Measurements from ENCODE around the gene KLHL42. TPM values are rescaled to one million over a fixed set of nuclear protein-coding genes. Genes with fewer than 3 reads are reported as not detected.

The KLHL42 gene
- total and polyA plus RNA-seq, 2 experiments from 2014 or later = 7.6 to 33.2 TPM

DNA sequence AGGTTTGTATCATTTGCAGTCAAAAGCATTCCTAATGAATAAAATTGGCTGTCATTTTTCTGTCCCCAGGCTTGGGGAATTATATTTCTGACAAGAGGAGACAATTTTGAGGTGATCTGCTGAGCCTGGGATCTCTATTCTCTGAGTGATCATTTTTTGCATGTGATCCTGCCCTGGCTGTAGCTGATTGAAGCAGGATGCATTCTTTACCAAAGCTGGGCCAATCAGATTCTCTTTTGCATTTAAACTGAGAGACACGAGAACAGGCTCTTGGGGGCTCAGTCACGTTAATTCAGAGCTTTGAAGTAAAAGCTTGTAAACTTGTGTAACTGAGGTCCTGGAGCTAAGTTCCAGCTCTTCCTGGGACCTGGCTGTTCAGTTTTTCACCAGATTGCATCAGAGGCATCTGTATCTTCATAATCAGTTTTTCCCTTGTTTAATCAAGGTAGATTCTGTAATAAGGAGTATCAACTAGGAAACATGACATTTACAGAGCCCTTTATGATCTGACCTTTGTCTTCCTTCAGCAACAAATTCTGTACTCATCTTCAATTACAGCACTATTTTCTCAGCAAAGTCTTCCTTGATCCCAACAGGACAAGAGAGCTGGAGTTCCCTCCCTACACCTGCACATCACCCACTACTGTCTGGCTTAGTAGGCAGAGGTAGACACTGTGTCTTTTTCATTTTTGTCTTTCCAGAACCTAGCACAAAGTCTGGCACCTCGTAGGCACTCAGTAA, 35.0 kb downstream of the KLHL42 start:
- Mint-ChIP-seq H3K4me1 (no peaks in the 10 kb centered on the region; the same call in 2 of the 3 replicates), H3K27ac (no peak overlapping the region)

More for the DNA sequence above, 35.0 kb downstream of the KLHL42 start:
- H3K9me3 Mint-ChIP-seq = peaks cover 9% of the 10 kb centered on the region
- Histone ChIP-seq H3K4me2 (no peak overlapping the region), H3K4me3 (no peak overlapping the region), H3K4me1 (ENCODE audit: insufficient read depth) (no peaks in the 10 kb centered on the region), H3K27ac (ENCODE audit: low read depth) (no peak overlapping the region), H3K79me2 (replicated peaks; ENCODE audit: insufficient read depth) (no peaks in the 10 kb centered on the region), H3K27me3 (ENCODE audit: insufficient read depth) (no peaks in the 10 kb centered on the region), H3F3A (replicated peaks; ENCODE audit: low read depth) (no peaks in the 10 kb centered on the region), H3K9me2 (ENCODE audit: insufficient read depth) (no peaks in the 10 kb centered on the region), H2AFZ (peak overlapping the region; percentile 2; the same call in 1 of the 2 replicates), H4K20me1 (replicated peaks; ENCODE audit: insufficient read depth) (no peaks in the 10 kb centered on the region), H3K36me3 (ENCODE audit: insufficient read depth) (no peaks in the 10 kb centered on the region)
- no peak for TF ChIP-seq ZNF331 (CRISPR knock-in tag; IDR thresholded peaks at IDR 0.05; ENCODE audit: low read depth)
- no peak for TF ChIP-seq POLR2AphosphoS5 (IDR thresholded peaks at IDR 0.05; ENCODE audit: low read depth)
- no peak for TF ChIP-seq JUNB (IDR thresholded peaks at IDR 0.05; ENCODE audit: unreplicated experiment)
- TF ChIP-seq, protein P1, sequence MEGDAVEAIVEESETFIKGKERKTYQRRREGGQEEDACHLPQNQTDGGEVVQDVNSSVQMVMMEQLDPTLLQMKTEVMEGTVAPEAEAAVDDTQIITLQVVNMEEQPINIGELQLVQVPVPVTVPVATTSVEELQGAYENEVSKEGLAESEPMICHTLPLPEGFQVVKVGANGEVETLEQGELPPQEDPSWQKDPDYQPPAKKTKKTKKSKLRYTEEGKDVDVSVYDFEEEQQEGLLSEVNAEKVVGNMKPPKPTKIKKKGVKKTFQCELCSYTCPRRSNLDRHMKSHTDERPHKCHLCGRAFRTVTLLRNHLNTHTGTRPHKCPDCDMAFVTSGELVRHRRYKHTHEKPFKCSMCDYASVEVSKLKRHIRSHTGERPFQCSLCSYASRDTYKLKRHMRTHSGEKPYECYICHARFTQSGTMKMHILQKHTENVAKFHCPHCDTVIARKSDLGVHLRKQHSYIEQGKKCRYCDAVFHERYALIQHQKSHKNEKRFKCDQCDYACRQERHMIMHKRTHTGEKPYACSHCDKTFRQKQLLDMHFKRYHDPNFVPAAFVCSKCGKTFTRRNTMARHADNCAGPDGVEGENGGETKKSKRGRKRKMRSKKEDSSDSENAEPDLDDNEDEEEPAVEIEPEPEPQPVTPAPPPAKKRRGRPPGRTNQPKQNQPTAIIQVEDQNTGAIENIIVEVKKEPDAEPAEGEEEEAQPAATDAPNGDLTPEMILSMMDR (conservative IDR thresholded peaks at IDR 0.05; ENCODE audit: low read depth in 2 of 2) = no peak
- TF ChIP-seq EZH2phosphoT487 (IDR thresholded peaks at IDR 0.05; ENCODE audit: unreplicated experiment) = no peak
- TF ChIP-seq ZNF114 (CRISPR knock-in tag; IDR thresholded peaks at IDR 0.05) = no peak
- TF ChIP-seq EZH2 (IDR thresholded peaks at IDR 0.05; ENCODE audit: low read depth, unreplicated experiment) = no peak
- TF ChIP-seq STAT1 (IDR thresholded peaks at IDR 0.05; ENCODE audit: unreplicated experiment) = no peak
- TF ChIP-seq, protein P2, sequence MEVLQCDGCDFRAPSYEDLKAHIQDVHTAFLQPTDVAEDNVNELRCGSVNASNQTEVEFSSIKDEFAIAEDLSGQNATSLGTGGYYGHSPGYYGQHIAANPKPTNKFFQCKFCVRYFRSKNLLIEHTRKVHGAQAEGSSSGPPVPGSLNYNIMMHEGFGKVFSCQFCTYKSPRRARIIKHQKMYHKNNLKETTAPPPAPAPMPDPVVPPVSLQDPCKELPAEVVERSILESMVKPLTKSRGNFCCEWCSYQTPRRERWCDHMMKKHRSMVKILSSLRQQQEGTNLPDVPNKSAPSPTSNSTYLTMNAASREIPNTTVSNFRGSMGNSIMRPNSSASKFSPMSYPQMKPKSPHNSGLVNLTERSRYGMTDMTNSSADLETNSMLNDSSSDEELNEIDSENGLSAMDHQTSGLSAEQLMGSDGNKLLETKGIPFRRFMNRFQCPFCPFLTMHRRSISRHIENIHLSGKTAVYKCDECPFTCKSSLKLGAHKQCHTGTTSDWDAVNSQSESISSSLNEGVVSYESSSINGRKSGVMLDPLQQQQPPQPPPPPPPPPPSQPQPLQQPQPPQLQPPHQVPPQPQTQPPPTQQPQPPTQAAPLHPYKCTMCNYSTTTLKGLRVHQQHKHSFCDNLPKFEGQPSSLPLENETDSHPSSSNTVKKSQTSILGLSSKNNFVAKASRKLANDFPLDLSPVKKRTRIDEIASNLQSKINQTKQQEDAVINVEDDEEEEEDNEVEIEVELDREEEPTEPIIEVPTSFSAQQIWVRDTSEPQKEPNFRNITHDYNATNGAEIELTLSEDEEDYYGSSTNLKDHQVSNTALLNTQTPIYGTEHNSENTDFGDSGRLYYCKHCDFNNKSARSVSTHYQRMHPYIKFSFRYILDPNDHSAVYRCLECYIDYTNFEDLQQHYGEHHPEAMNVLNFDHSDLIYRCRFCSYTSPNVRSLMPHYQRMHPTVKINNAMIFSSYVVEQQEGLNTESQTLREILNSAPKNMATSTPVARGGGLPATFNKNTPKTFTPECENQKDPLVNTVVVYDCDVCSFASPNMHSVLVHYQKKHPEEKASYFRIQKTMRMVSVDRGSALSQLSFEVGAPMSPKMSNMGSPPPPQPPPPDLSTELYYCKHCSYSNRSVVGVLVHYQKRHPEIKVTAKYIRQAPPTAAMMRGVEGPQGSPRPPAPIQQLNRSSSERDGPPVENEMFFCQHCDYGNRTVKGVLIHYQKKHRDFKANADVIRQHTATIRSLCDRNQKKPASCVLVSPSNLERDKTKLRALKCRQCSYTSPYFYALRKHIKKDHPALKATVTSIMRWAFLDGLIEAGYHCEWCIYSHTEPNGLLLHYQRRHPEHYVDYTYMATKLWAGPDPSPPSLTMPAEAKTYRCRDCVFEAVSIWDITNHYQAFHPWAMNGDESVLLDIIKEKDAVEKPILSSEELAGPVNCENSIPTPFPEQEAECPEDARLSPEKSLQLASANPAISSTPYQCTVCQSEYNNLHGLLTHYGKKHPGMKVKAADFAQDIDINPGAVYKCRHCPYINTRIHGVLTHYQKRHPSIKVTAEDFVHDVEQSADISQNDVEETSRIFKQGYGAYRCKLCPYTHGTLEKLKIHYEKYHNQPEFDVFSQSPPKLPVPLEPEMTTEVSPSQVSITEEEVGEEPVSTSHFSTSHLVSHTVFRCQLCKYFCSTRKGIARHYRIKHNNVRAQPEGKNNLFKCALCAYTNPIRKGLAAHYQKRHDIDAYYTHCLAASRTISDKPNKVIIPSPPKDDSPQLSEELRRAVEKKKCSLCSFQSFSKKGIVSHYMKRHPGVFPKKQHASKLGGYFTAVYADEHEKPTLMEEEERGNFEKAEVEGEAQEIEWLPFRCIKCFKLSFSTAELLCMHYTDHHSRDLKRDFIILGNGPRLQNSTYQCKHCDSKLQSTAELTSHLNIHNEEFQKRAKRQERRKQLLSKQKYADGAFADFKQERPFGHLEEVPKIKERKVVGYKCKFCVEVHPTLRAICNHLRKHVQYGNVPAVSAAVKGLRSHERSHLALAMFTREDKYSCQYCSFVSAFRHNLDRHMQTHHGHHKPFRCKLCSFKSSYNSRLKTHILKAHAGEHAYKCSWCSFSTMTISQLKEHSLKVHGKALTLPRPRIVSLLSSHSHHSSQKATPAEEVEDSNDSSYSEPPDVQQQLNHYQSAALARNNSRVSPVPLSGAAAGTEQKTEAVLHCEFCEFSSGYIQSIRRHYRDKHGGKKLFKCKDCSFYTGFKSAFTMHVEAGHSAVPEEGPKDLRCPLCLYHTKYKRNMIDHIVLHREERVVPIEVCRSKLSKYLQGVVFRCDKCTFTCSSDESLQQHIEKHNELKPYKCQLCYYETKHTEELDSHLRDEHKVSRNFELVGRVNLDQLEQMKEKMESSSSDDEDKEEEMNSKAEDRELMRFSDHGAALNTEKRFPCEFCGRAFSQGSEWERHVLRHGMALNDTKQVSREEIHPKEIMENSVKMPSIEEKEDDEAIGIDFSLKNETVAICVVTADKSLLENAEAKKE (CRISPR knock-in tag; IDR thresholded peaks at IDR 0.05) = no peak
- TF ChIP-seq, protein P3, sequence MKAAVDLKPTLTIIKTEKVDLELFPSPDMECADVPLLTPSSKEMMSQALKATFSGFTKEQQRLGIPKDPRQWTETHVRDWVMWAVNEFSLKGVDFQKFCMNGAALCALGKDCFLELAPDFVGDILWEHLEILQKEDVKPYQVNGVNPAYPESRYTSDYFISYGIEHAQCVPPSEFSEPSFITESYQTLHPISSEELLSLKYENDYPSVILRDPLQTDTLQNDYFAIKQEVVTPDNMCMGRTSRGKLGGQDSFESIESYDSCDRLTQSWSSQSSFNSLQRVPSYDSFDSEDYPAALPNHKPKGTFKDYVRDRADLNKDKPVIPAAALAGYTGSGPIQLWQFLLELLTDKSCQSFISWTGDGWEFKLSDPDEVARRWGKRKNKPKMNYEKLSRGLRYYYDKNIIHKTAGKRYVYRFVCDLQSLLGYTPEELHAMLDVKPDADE (IDR thresholded peaks at IDR 0.05) = no peak
- no peak for TF ChIP-seq CREB1 (CRISPR knock-in tag; IDR thresholded peaks at IDR 0.05; ENCODE audit: low read depth)
- TF ChIP-seq, protein P4, sequence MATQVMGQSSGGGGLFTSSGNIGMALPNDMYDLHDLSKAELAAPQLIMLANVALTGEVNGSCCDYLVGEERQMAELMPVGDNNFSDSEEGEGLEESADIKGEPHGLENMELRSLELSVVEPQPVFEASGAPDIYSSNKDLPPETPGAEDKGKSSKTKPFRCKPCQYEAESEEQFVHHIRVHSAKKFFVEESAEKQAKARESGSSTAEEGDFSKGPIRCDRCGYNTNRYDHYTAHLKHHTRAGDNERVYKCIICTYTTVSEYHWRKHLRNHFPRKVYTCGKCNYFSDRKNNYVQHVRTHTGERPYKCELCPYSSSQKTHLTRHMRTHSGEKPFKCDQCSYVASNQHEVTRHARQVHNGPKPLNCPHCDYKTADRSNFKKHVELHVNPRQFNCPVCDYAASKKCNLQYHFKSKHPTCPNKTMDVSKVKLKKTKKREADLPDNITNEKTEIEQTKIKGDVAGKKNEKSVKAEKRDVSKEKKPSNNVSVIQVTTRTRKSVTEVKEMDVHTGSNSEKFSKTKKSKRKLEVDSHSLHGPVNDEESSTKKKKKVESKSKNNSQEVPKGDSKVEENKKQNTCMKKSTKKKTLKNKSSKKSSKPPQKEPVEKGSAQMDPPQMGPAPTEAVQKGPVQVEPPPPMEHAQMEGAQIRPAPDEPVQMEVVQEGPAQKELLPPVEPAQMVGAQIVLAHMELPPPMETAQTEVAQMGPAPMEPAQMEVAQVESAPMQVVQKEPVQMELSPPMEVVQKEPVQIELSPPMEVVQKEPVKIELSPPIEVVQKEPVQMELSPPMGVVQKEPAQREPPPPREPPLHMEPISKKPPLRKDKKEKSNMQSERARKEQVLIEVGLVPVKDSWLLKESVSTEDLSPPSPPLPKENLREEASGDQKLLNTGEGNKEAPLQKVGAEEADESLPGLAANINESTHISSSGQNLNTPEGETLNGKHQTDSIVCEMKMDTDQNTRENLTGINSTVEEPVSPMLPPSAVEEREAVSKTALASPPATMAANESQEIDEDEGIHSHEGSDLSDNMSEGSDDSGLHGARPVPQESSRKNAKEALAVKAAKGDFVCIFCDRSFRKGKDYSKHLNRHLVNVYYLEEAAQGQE (IDR thresholded peaks at IDR 0.05; ENCODE audit: unreplicated experiment) = no peak
- TF ChIP-seq NANOG (IDR thresholded peaks at IDR 0.05; ENCODE audit: borderline replicate concordance) = no peak
- 0 out of 3 replicates have a peak, but pooled peaks cover 2% of the 10 kb centered on the region for H3K36me3 Mint-ChIP-seq (ENCODE audit: low read depth)
- ATAC-seq (no peak), DNase-seq (ENCODE audit: low spot score) (peak; percentile 25)
- H3K4me3 Mint-ChIP-seq = no peak overlapping the region
- peaks cover 6% of the 10 kb centered on the region for H3K27me3 Mint-ChIP-seq (ENCODE audit: insufficient read depth, low read depth, poor library complexity)

All from GM23338 (cell line).